ENCODE data around the gene CDH4. TPM values are rescaled to one million over a fixed set of nuclear protein-coding genes. Genes with fewer than 3 reads are reported as not detected.

The CDH4 gene
- total RNA-seq, 1 experiment from 2014 or later: not detected

DNA sequence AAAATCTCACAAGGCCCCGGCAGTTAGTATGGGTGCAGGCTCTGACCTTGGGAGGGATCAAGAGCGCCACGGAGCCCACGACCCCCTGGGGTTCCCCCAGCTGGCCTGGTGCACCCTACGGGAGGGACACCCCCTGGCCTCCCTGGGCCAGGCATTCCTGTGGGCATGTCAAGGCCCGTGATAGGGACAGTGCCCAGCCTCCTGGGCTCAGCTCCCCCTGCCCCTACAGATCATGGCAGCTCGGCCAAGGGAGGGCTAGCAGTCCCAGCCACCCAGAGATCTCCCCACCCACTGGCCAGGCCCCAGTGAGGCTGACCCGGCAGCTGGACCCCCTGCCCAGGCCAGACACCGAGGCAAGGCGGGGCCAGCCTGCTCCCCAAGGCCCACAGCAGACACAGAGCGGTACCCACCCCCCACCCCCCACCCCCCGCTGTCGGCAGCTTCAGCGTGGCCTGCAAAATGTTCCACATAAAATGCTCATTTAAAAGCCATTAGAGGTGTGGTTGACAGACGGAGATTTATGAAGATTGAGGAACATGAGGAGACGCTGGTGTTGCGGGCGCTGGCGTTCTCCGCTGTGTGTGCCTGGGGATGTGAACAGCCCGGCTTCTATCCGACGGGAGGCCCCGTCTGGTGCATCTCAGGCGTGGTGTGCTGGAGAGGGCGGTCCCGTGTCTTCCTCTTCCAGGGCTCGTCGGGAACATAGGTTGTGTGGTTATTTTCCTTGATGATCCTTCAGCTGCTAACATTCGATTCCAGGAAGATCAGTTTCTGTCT, 625.1 kb downstream of the CDH4 start:
- Histone ChIP-seq H3K36me3 (ENCODE audit: control insufficient read depth, insufficient read depth, low read length) (no peaks in the 10 kb centered on the region), H3K27ac (ENCODE audit: low read length) (no peak overlapping the region), H3K4me3 (ENCODE audit: low read depth in 2 of 2, low read length in 2 of 2) (no peak overlapping the region), H3K9me3 (ENCODE audit: control insufficient read depth, insufficient read depth, low read depth, low read length) (no peaks in the 10 kb centered on the region), H3K4me1 (ENCODE audit: control insufficient read depth, insufficient read depth, low read length) (no peaks in the 10 kb centered on the region), H3K27me3 (ENCODE audit: control insufficient read depth, insufficient read depth, low read length) (no peaks in the 10 kb centered on the region; the same call in 1 of the 2 replicates)
- in situ Hi-C loops (cut with HindIII; ENCODE audit: low pct_unique_long_range_greater_than_20kb, low sequenced_read_pairs): no loop called here
- TF ChIP-seq SIN3A (IDR thresholded peaks at IDR 0.05; ENCODE audit: borderline replicate concordance, insufficient read depth, low read depth, low read length) (no peak), POLR2AphosphoS5 (IDR thresholded peaks at IDR 0.05; ENCODE audit: low read depth, low read length) (no peak), TCF7L2 (IDR thresholded peaks at IDR 0.05; ENCODE audit: low read depth, low read length) (no peak)
- TF ChIP-seq, protein P1, sequence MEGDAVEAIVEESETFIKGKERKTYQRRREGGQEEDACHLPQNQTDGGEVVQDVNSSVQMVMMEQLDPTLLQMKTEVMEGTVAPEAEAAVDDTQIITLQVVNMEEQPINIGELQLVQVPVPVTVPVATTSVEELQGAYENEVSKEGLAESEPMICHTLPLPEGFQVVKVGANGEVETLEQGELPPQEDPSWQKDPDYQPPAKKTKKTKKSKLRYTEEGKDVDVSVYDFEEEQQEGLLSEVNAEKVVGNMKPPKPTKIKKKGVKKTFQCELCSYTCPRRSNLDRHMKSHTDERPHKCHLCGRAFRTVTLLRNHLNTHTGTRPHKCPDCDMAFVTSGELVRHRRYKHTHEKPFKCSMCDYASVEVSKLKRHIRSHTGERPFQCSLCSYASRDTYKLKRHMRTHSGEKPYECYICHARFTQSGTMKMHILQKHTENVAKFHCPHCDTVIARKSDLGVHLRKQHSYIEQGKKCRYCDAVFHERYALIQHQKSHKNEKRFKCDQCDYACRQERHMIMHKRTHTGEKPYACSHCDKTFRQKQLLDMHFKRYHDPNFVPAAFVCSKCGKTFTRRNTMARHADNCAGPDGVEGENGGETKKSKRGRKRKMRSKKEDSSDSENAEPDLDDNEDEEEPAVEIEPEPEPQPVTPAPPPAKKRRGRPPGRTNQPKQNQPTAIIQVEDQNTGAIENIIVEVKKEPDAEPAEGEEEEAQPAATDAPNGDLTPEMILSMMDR (IDR thresholded peaks at IDR 0.05): no peak
- TF ChIP-seq, protein P2, sequence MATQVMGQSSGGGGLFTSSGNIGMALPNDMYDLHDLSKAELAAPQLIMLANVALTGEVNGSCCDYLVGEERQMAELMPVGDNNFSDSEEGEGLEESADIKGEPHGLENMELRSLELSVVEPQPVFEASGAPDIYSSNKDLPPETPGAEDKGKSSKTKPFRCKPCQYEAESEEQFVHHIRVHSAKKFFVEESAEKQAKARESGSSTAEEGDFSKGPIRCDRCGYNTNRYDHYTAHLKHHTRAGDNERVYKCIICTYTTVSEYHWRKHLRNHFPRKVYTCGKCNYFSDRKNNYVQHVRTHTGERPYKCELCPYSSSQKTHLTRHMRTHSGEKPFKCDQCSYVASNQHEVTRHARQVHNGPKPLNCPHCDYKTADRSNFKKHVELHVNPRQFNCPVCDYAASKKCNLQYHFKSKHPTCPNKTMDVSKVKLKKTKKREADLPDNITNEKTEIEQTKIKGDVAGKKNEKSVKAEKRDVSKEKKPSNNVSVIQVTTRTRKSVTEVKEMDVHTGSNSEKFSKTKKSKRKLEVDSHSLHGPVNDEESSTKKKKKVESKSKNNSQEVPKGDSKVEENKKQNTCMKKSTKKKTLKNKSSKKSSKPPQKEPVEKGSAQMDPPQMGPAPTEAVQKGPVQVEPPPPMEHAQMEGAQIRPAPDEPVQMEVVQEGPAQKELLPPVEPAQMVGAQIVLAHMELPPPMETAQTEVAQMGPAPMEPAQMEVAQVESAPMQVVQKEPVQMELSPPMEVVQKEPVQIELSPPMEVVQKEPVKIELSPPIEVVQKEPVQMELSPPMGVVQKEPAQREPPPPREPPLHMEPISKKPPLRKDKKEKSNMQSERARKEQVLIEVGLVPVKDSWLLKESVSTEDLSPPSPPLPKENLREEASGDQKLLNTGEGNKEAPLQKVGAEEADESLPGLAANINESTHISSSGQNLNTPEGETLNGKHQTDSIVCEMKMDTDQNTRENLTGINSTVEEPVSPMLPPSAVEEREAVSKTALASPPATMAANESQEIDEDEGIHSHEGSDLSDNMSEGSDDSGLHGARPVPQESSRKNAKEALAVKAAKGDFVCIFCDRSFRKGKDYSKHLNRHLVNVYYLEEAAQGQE (IDR thresholded peaks at IDR 0.05; ENCODE audit: insufficient read depth in 1 of 2, low read depth in 2 of 2, low read length in 1 of 2): no peak
- DNase-seq (ENCODE audit: low read depth, low spot score): no peak
- no TSS peak for BruUV-seq (replicated peaks)
- ChIA-PET POLR2A (no interaction called here), CTCF (no interaction called here)
- ATAC-seq: no peak
- intact Hi-C loops (cut with micrococcal nuclease; ENCODE audit: unreplicated experiment): no loop called here

DNA sequence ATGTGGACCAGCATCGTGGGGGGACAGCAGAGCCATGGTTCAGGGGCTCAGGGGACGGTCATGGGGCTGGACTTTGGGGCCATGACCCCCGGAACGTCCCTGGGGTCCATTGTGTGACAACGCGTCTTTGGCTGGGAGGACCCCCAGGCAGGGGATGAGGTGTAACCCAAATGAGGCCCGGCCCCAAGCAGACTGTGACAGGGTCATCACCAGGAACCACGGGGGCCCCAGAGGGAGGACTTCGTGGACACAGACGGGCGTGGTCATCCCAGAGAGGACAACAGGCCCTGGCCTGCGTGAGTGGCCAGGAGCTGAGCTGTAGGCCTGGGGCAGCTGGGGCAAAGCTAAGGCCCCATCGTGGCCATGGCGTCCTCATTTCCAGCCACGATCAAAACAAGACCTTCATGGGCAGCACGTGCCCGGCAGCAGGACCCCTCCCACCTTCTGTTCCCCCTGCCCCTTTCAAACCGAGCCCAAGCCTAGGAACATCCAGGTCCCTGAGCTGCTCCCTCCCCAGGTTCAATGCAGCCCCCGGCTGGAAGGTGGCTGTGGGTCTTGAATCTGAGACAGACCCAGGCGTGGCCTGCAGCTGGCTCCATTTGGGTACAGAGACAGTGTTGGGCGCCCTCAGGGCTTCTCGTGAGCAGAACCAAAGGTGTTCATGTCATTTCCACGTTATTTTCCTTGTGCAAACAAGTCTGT, 625.9 kb downstream of the CDH4 start:
- Histone ChIP-seq H3K36me3 (ENCODE audit: control insufficient read depth, insufficient read depth, low read length) (no peaks in the 10 kb centered on the region), H3K27ac (ENCODE audit: low read length) (no peak overlapping the region), H3K9me3 (ENCODE audit: control insufficient read depth, insufficient read depth, low read depth, low read length) (no peaks in the 10 kb centered on the region), H3K4me3 (ENCODE audit: low read depth in 2 of 2, low read length in 2 of 2) (no peak overlapping the region), H3K4me1 (ENCODE audit: control insufficient read depth, insufficient read depth, low read length) (no peaks in the 10 kb centered on the region), H3K27me3 (ENCODE audit: control insufficient read depth, insufficient read depth, low read length) (no peaks in the 10 kb centered on the region; the same call in 1 of the 2 replicates)
- ChIA-PET CTCF (no interaction called here), POLR2A (no interaction called here)
- TF ChIP-seq TCF7L2 (IDR thresholded peaks at IDR 0.05; ENCODE audit: low read depth, low read length) (no peak), SIN3A (IDR thresholded peaks at IDR 0.05; ENCODE audit: borderline replicate concordance, insufficient read depth, low read depth, low read length) (no peak), POLR2AphosphoS5 (IDR thresholded peaks at IDR 0.05; ENCODE audit: low read depth, low read length) (no peak)
- TF ChIP-seq, protein P2 (IDR thresholded peaks at IDR 0.05; ENCODE audit: insufficient read depth in 1 of 2, low read depth in 2 of 2, low read length in 1 of 2): no peak
- TF ChIP-seq, protein P1 (IDR thresholded peaks at IDR 0.05): no peak
- intact Hi-C loops (cut with micrococcal nuclease; ENCODE audit: unreplicated experiment) (no loop called here), in situ Hi-C loops (cut with HindIII; ENCODE audit: low pct_unique_long_range_greater_than_20kb, low sequenced_read_pairs) (no loop called here)
- DNase-seq (ENCODE audit: low read depth, low spot score): no peak
- no TSS peak for BruUV-seq (replicated peaks)
- no peak for ATAC-seq
